HG02571 (cell line): Measurements from ENCODE around the gene REG3A.

Source experiments
- ATAC-seq: cut with Tn5 transposase; IDR thresholded peaks from one replicate; pipeline ENCODE4 v1.9.1; 2021; ENCODE audit warnings: mild to moderate bottlenecking, moderate library complexity; ENCODE audit not compliant: unreplicated experiment

Gene REG3A

GRCh38 chr2:79159653-79160052, at the start of gene REG3A:
REG3A (minus strand) TSS chr2:79159753; CDS start chr2:79159405, 348 bp downstream.
- no peak for ATAC-seq

DNA sequence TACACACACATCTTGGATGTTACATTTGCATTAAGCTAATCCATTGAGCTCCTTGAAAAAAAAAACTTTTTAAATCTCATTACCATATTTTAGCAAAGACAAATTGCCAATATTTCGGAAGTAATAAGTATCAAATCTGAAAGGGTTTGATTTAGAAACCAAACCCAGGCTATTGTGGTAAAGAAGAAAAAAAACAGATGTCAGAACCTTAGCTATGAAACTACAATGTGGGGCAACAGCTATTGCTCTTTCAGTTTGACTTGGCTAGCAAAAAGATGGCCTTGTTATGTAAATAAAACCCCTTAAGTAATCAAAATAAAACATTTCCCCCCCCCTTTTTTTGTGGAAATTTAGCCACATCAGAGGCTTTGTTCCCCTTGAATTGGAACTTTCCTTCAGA, 41.2 kb upstream of the REG3A start:
- no peak for ATAC-seq

DNA sequence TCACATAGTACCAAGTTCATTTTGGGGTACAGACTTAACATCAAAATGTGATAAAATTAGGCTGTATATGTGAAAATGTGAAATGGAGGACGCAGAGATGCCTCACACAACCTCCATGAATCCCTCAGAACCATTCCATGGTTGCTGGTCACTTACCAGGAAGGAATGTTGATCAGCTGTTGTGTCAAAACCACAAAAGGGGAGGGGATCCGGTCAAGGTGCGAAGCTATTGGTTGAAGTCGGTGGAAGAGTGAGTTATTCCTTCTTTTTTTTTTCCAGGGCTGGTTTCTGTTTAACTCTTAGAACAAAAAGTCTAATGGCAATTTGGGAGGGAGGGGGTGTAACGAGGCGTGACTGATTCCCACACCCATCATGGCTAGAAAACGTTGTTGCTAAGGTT, 32.3 kb upstream of the REG3A start:
- no peak for ATAC-seq

- ATAC-seq: no peak
Observed at GRCh38 chr2:79191081-79191480, 31.5 kb upstream of the REG3A start.

GRCh38 chr2:79189465-79189864, 29.9 kb upstream of the REG3A start:
- ATAC-seq: no peak

DNA sequence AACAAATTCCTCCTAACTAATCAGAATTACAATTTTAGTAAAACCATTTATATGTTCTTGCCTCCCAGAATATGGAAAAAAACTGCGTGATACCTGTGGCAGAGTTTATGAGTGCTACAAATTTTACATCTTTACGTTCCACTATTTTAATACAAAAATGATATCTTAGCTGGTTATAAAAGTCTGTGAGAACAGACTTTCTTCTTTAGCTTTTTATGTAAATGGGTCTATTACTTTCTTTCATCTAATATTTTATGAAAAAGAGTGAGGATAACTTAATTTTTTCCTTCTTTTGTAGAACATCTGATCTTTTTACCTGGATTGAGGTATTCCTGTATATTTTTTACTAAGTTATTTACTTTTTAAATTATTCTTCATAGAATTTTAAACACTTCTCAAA, 22.1 kb upstream of the REG3A start:
- no peak for ATAC-seq

DNA sequence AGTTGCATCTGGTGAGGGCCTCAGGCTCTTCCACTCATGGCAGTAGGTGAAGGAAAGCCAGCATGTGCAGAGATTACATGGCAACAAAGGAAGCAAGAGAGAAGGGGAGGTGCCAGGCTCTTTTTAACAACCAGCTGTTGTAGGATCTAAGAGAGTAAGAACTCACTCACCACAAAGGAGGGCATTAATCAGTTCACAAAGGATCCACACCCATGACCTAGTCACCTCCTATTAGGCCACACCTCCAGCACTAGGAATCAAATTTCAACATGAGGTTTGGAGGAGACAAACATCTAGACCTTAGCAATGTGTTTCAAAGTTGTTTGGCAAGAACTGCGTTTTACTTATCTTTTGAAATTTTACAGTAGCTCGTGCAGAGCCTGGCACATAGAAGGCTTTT, 20.5 kb upstream of the REG3A start:
- no peak for ATAC-seq

DNA sequence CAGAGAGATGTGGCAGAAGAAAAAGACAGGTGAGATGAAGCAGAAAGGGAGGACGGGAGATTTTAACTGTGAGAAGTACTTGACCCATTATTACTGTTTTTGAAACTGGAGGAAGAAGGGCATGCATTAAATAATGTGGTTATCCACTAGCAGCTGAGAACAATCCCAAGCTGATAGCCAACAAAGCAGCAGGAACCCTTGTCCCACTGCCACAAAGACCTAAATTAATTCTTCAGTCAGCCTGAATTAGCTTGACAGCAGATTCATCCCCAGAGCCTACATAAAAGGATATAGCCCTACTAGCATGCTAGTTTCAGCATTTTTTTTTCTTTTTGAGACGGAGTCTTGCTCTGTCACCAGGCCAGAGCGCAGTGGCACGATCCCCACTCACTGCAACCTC, 19.5 kb upstream of the REG3A start:
- no peak for ATAC-seq

GRCh38 chr2:79178076-79178674, 18.6 kb upstream of the REG3A start:
- no peak for ATAC-seq

DNA sequence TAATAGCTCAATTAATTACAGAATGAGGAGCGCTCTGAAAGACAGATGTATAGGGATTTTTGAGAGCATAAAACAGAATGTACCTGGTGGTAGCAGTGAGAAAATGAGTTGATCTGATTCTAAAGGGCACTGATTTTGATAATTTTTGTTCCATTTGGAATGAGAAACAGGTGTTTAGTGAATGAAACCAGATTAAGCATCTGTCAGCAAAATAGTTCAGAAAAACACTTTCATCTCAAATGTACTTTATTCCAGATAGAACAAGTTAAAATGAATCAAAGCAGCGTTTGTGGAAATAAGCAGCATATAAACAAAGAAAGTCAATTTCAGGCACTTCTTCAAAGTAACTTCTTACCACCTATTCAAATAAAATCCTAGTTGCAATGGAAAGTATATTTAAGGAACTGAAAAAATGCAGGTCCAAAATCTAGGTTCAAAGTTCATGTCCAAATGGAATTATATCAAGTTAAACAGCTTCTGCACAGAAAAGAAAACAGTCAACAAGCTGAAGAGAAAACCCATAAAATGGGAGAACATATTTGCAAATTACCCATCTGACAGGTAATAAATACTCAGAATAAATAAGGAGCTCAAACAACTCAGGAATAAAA, 11.9 kb upstream of the REG3A start:
- ATAC-seq: no peak

DNA sequence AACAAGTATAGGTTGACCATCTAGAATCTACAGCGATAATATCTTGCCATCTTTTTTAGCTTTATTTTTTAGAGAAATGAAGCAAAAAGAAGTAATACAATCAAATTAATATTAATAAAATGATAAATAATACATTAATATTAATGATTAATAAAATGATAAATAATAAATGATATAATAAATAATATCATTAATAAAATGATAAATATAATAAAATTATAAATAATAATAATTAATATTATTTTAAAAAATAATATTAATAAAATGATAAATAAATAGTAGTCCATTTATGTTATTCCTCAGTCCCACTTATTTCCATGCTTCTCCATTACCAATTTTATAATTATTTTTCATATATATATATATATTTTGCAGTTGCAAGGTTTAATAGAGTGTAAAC, 3.2 kb upstream of the REG3A start:
- ATAC-seq: no peak

DNA sequence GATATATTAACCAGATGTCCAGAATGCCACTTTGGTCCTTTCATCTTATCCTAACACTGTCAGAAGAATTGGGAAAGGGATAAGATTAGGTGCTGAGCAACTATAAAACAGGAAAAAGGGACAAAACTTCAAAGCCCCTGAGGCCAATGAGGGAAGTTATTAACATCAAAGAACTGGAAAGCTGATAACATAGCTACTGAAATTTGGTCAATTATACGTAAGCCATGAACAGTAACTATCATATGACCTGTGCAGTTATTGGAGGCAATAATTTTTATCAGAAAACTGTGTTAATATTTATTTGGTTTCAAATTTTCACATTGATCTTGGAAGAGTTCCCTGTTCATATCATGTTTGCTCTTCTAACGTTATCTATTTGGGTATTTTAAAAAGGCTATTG, 2.6 kb upstream of the REG3A start:
- ATAC-seq: no peak

- ATAC-seq: no peak
Observed at GRCh38 chr2:79159030-79159429, 523 bp downstream of the REG3A start.

DNA sequence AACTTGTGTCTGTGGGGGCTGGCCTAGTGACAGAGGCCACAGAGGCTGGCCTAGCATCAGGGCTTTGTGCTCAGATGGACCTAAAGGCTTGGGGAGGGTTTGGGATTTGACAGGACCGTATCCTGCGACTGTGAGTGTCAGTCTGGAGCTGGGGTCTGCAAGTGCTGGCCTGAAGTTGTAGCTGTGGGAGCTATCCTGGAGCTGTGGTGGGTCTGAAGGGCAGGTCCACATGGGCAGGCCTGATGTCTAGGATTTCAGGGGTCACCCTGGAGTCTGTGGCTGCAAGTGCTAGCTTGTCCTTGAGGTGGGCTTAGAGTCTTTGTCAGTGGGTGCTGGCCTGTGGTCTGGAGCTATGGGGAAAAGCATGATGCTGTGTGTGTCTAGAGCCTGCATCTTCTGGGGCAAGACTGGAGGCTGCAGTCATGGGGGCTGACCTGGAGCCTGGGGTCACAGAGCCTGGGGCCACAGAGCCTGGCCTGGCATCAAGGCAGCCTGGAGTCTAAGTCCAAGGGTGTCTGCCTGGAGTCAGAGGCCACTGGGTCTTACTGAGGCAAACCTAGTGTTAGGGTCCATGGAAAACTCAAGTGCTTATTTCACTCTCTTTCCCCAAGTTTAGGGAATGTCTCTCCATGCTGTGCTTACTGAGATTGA, 3.6 kb downstream of the REG3A start:
- ATAC-seq: no peak

DNA sequence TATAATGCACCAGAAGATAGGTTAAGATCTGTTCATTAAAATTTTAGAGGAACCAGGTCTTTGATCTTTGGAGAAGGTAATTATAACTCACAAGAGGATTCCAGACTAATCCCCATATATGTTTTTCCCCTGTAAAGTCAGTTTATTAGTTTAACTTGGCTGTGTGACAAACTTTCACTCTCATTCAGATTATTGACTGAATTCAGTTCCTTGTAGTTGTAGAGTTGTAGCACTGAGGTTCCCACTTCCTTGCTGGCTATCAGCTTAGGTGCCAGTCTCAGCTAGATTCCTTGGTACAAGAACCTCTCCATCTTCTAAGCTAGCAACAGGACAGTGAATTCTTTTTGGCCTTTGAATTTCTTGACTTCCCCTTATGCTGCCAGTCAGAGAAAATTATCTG, 20.1 kb downstream of the REG3A start:
- no peak for ATAC-seq

- no peak for ATAC-seq
Observed at GRCh38 chr2:79138385-79138784, 21.2 kb downstream of the REG3A start.

GRCh38 chr2:79131687-79132086, 27.9 kb downstream of the REG3A start:
- no peak for ATAC-seq

DNA sequence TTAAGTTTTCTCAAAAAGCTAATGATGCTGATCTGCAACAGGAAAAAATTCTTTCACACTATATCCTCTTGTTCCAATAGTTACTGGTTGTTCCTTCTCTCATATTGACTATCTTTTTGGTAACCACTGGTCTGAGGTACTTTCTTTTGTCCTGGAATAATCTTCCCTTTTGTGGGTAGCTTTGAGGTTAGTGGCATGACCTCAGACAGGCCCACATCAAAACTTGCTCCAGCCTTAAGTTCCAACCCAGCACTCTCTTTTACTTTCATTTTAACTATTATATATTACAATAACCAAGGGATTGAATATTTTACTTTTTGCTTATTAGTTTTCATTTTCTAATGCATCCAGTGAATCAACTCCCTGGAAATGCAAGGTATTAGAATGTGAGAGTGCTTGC, 29.7 kb downstream of the REG3A start:
- ATAC-seq: no peak

- ATAC-seq: no peak
Observed at GRCh38 chr2:79129260-79129659, 30.3 kb downstream of the REG3A start.

- no peak for ATAC-seq
Observed at GRCh38 chr2:79128406-79128805, 31.1 kb downstream of the REG3A start.

- ATAC-seq: no peak
Observed at GRCh38 chr2:79125721-79125985, 33.9 kb downstream of the REG3A start.

GRCh38 chr2:79124907-79125720, 34.4 kb downstream of the REG3A start:
- no peak for ATAC-seq
